Uterus (tissue), 2 donors: ENCODE results near the gene AIP.

Experiments used
- POLR2A ChIP-seq, 2 donors: fragments of 450-650 bp; IDR thresholded peaks; one replicate each; pipeline ENCODE4 v1.6.1; 2016; ENCODE audit warnings: antibody characterized with exemption in 2 of 2, mild to moderate bottlenecking in 1 of 2, moderate library complexity in 1 of 2
- TF ChIP-seq, protein P1 (sequence below), 4 experiments: fragments of 200-600 bp in 2 of 4; fragments of 450-650 bp in 2 of 4; sonication (generic) in 2 of 4; IDR thresholded peaks; one replicate each; pipeline ENCODE4 v1.5.1; 2016 to 2019; ENCODE audit warnings: antibody characterized with exemption in 4 of 4, mild to moderate bottlenecking in 2 of 4, moderate library complexity in 1 of 4

DNA sequence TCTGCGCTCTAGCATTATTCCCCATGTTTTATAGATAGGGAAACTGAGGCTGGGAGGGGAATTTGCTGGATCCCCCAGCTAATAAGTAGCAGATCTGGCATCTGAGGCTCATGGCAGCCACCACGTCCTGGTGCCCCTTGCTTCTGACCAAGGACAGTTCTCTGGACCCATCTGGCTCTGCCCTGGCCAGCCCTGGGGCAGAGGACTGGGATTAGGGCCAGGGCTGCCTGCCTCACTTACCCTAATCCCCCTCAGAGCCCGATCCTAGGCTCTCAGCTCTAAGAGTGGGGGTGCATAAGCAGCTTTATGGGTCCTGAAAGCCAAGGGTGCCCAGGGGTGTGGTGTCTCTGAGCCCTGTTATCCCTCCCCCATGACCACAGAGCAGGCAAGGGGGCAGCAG is 27.8 kb upstream of the AIP start, which contains the start of gene CABP4:
- TF ChIP-seq, protein P1, sequence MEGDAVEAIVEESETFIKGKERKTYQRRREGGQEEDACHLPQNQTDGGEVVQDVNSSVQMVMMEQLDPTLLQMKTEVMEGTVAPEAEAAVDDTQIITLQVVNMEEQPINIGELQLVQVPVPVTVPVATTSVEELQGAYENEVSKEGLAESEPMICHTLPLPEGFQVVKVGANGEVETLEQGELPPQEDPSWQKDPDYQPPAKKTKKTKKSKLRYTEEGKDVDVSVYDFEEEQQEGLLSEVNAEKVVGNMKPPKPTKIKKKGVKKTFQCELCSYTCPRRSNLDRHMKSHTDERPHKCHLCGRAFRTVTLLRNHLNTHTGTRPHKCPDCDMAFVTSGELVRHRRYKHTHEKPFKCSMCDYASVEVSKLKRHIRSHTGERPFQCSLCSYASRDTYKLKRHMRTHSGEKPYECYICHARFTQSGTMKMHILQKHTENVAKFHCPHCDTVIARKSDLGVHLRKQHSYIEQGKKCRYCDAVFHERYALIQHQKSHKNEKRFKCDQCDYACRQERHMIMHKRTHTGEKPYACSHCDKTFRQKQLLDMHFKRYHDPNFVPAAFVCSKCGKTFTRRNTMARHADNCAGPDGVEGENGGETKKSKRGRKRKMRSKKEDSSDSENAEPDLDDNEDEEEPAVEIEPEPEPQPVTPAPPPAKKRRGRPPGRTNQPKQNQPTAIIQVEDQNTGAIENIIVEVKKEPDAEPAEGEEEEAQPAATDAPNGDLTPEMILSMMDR (IDR thresholded peaks at IDR 0.05), result no peak
- no peak for TF ChIP-seq POLR2A (IDR thresholded peaks at IDR 0.05)
